Hepatic stellate cell (primary cell): ENCODE results near the gene DLG2.

Experiments
- DNase-seq: peaks from one replicate; pipeline ENCODE4 v3.0.0; 2011; ENCODE audit warnings: low spot score

The DLG2 gene

GRCh38 chr11:83521647-83522596, 2105.2 kb downstream of the DLG2 start:
- no peak for DNase-seq

GRCh38 chr11:83520849-83521248, 2106.3 kb downstream of the DLG2 start:
- no peak for DNase-seq

GRCh38 chr11:83511646-83512045, 2115.5 kb downstream of the DLG2 start:
- DNase-seq, result no peak

GRCh38 chr11:83510530-83511460, 2116.3 kb downstream of the DLG2 start:
- DNase-seq, result no peak

- DNase-seq, result no peak
These were observed 2118.3 kb downstream of the DLG2 start for GRCh38 chr11:83508804-83509203.

GRCh38 chr11:83502041-83502440, 2125.1 kb downstream of the DLG2 start:
- no peak for DNase-seq

GRCh38 chr11:83493917-83494316, 2133.2 kb downstream of the DLG2 start:
- no peak for DNase-seq

GRCh38 chr11:83493034-83493433, 2134.1 kb downstream of the DLG2 start:
- DNase-seq, result no peak

GRCh38 chr11:83483808-83484207, 2143.3 kb downstream of the DLG2 start:
- DNase-seq, result no peak

GRCh38 chr11:83480811-83481210, 2146.3 kb downstream of the DLG2 start:
- no peak for DNase-seq

GRCh38 chr11:83480251-83480650, 2146.9 kb downstream of the DLG2 start:
- no peak for DNase-seq

- no peak for DNase-seq
These were observed 2149.4 kb downstream of the DLG2 start for GRCh38 chr11:83477772-83478171.

GRCh38 chr11:83475760-83476159, 2151.4 kb downstream of the DLG2 start:
- no peak for DNase-seq

GRCh38 chr11:83473743-83474142, 2153.4 kb downstream of the DLG2 start:
- no peak for DNase-seq

GRCh38 chr11:83472806-83473205, 2154.3 kb downstream of the DLG2 start:
- no peak for DNase-seq

GRCh38 chr11:83471831-83472727, 2155.1 kb downstream of the DLG2 start:
- no peak for DNase-seq

GRCh38 chr11:83467837-83468236, 2159.3 kb downstream of the DLG2 start:
- no peak for DNase-seq

GRCh38 chr11:83464160-83464944, 2162.8 kb downstream of the DLG2 start:
- DNase-seq, result no peak

- DNase-seq, result no peak
These were observed 2167.3 kb downstream of the DLG2 start for GRCh38 chr11:83459798-83460197.

GRCh38 chr11:83456566-83456965, 2170.6 kb downstream of the DLG2 start:
- no peak for DNase-seq

GRCh38 chr11:83456075-83456474, 2171.1 kb downstream of the DLG2 start:
- no peak for DNase-seq
